ENCODE measurements around the gene CDC6.

GRCh38 chr17:40333781-40334448 lies 46.2 kb downstream of the CDC6 start:
- TF ChIP-seq CTCF (IDR thresholded peaks at IDR 0.05) (no peak), POLR2A (IDR thresholded peaks at IDR 0.05) (no peak)

All from gastroesophageal sphincter (tissue), 3 donors.